ENCODE data around the gene NRSN2.

GRCh38 chr20:313948-314347 lies 33.0 kb upstream of the NRSN2 start:
- no peak for TF ChIP-seq CTCF (IDR thresholded peaks at IDR 0.05)
- no peak for TF ChIP-seq EZH2 (IDR thresholded peaks at IDR 0.05; ENCODE audit: borderline replicate concordance, insufficient read depth, low read depth, low read length, poor library complexity, severe bottlenecking)
